K562 treated with DMSO at 1 percent for 12 hours (cell line): ENCODE data around the gene ROM1. TPM values are rescaled to one million over a fixed set of nuclear protein-coding genes. Genes with fewer than 3 reads are reported as not detected.

Experiments used
- total RNA-seq: library from RNA; unstranded; fragments of 300-600 nt; gene quantifications from 2 replicates; pipeline ENCODE4 v1.2.3, GENCODE V29; 2022; ENCODE audit not compliant: insufficient read depth

Gene ROM1
- 0.81 and 3.0 TPM in 2 replicates for total RNA-seq

GRCh38 chr11:62612366-62613290 lies at the start of gene ROM1, which contains the start of gene EML3:
Gene ROM1 (plus strand): TSS chr11:62613257. CDS start chr11:62613282, 25 bp downstream.
Gene EML3 (minus strand): TSS chr11:62612775. CDS start chr11:62612457, 318 bp downstream.

GRCh38 chr11:62573592-62574362 lies 39.3 kb upstream of the ROM1 start, which contains the start of gene EEF1G:
Gene EEF1G (minus strand): TSS chr11:62573891. CDS start chr11:62573842, 49 bp downstream.

GRCh38 chr11:62591448-62592145 lies 21.5 kb upstream of the ROM1 start, which contains the start of gene TUT1:
Gene TUT1 (minus strand): TSS chr11:62591523. CDS start chr11:62591485, 38 bp downstream.

GRCh38 chr11:62601372-62602140 lies 11.5 kb upstream of the ROM1 start, which contains the start of gene MTA2:
Gene MTA2 (minus strand): TSS chr11:62601865. CDS start chr11:62601450, 415 bp downstream.

GRCh38 chr11:62621567-62622470 lies 8.8 kb downstream of the ROM1 start, which contains the start of gene B3GAT3:
Gene B3GAT3 (minus strand): TSS chr11:62621986. CDS start chr11:62621947, 39 bp downstream.

GRCh38 chr11:62645946-62646824 lies 33.1 kb downstream of the ROM1 start, which contains the start of gene GANAB:
Gene GANAB (minus strand): TSS chr11:62646613. CDS start chr11:62646599, 14 bp downstream.

Other genes starting within 250 kb of the ROM1 start
- gene SCGB1A1, start 194.2 kb upstream of the ROM1 start, total RNA-seq, result not detected in 2 replicates
- 12.9 and 42.0 TPM in 2 replicates for gene AHNAK, start 66.5 kb upstream of the ROM1 start, total RNA-seq
- gene EEF1G, start 39.4 kb upstream of the ROM1 start, total RNA-seq, result 3,985 and 3,989 TPM in 2 replicates
- 16.7 and 23.4 TPM in 2 replicates for gene TUT1, start 21.7 kb upstream of the ROM1 start, total RNA-seq
- gene MTA2, start 11.4 kb upstream of the ROM1 start, total RNA-seq, result 62.1 and 107 TPM in 2 replicates
- gene EML3, start 482 bp upstream of the ROM1 start, total RNA-seq, result 21.6 and 34.7 TPM in 2 replicates
- gene B3GAT3, start 8.7 kb downstream of the ROM1 start, total RNA-seq, result 94.9 and 105 TPM in 2 replicates
- gene GANAB, start 33.4 kb downstream of the ROM1 start, total RNA-seq, result 161 and 356 TPM in 2 replicates
- gene INTS5, start 40.0 kb downstream of the ROM1 start, total RNA-seq, result 27.2 and 37.6 TPM in 2 replicates
- gene C11orf98, start 52.0 kb downstream of the ROM1 start, total RNA-seq, result 157 and 173 TPM in 2 replicates
- gene CSKMT, start 52.1 kb downstream of the ROM1 start, total RNA-seq, result 50.4 and 52.2 TPM in 2 replicates
- 17.8 and 31.3 TPM in 2 replicates for gene UQCC3, start 58.4 kb downstream of the ROM1 start, total RNA-seq
- gene LBHD1, start 59.0 kb downstream of the ROM1 start, total RNA-seq, result 3.6 and 10.6 TPM in 2 replicates
- gene UBXN1, start 65.8 kb downstream of the ROM1 start, total RNA-seq, result 242 and 314 TPM in 2 replicates
- 0.70 TPM in 1 of 2 replicates, not detected in the other for gene LRRN4CL, start 76.3 kb downstream of the ROM1 start, total RNA-seq
- 44.2 and 44.8 TPM in 2 replicates for gene BSCL2, start 94.2 kb downstream of the ROM1 start, total RNA-seq
- gene GNG3, start 94.4 kb downstream of the ROM1 start, total RNA-seq, result not detected in 2 replicates
- gene HNRNPUL2, start 114.2 kb downstream of the ROM1 start, total RNA-seq, result 17.1 and 39.0 TPM in 2 replicates
- gene TTC9C, start 115.2 kb downstream of the ROM1 start, total RNA-seq, result 32.8 and 62.0 TPM in 2 replicates
- gene ZBTB3, start 140.9 kb downstream of the ROM1 start, total RNA-seq, result 1.9 and 3.0 TPM in 2 replicates
- gene POLR2G, start 148.3 kb downstream of the ROM1 start, total RNA-seq, result 150 and 166 TPM in 2 replicates
- gene TAF6L, start 158.1 kb downstream of the ROM1 start, total RNA-seq, result 26.4 and 31.9 TPM in 2 replicates
- 42.8 and 48.4 TPM in 2 replicates for gene TMEM179B, start 174.1 kb downstream of the ROM1 start, total RNA-seq
- 21.7 and 26.1 TPM in 2 replicates for gene TMEM223, start 178.7 kb downstream of the ROM1 start, total RNA-seq
- 80.0 and 120 TPM in 2 replicates for gene NXF1, start 192.2 kb downstream of the ROM1 start, total RNA-seq
- 66.0 and 83.3 TPM in 2 replicates for gene STX5, start 218.8 kb downstream of the ROM1 start, total RNA-seq
- gene TEX54, start 219.6 kb downstream of the ROM1 start, total RNA-seq, result not detected in 2 replicates
- 47.8 and 60.3 TPM in 2 replicates for gene WDR74, start 226.3 kb downstream of the ROM1 start, total RNA-seq